ENCODE measurements around the gene ZBTB40. TPM values are rescaled to one million over a fixed set of nuclear protein-coding genes. Genes with fewer than 3 reads are reported as not detected.

Gene ZBTB40
- total RNA-seq, 1 donor from 2014 or later, result 13.0 TPM

GRCh38 chr1:22413799-22414198, 37.9 kb upstream of the ZBTB40 start:
- H3K36me3 ChIP-seq, result no peaks in the 10 kb centered on the region
- H3K27me3 ChIP-seq, result no peaks in the 10 kb centered on the region
- peak in 1 of 2 donors; percentile 35 for DNase-seq (ENCODE audit: low spot score in 2 of 2)
- intact Hi-C loops (cut with DNase I), result no loop called here
- no peaks in the 10 kb centered on the region for H3K9me3 ChIP-seq
- H3K27ac ChIP-seq, result no peak overlapping the region
- H3K4me3 ChIP-seq, result no peak overlapping the region
- no peaks in the 10 kb centered on the region for H3K4me1 ChIP-seq
- TF ChIP-seq CTCF (IDR thresholded peaks at IDR 0.05), result no peak

DNA sequence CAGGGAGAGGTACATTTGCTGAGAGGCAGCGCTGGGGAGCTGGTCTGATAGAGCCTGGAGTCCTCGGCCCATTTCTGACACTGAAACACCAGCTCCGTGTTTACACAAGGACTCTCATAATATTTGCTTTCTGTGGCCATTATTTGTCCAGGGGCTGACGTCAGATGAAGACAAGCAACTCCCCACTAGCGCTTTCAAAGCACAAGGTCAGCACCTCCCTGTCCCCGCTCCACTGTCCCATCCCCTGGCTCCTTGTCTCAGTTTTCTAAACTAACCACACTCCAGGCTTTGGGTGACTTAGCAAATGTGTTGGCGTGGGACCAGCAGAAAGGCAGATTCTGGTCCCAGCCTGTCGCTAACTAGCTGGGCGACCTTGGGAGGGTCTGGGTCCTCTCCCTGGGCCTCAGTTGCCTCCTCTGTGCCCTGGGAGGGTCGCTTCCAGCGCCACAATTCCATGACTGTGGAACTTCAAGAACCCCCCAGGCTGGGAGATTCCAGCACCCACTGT, 37.4 kb upstream of the ZBTB40 start:
- Histone ChIP-seq H3K9me3 (no peaks in the 10 kb centered on the region), H3K4me3 (no peak overlapping the region), H3K27me3 (no peaks in the 10 kb centered on the region), H3K36me3 (no peaks in the 10 kb centered on the region), H3K4me1 (no peaks in the 10 kb centered on the region), H3K27ac (no peak overlapping the region)
- intact Hi-C loops (cut with DNase I), result no loop called here
- no peak for TF ChIP-seq CTCF (IDR thresholded peaks at IDR 0.05)
- DNase-seq (ENCODE audit: low spot score in 2 of 2), result peak in 1 of 2 donors; percentile 30

GRCh38 chr1:22415489-22415888, 36.2 kb upstream of the ZBTB40 start:
- intact Hi-C loops (cut with DNase I), result no loop called here
- Histone ChIP-seq H3K27me3 (no peaks in the 10 kb centered on the region), H3K4me1 (no peaks in the 10 kb centered on the region), H3K27ac (no peak overlapping the region), H3K36me3 (no peaks in the 10 kb centered on the region), H3K4me3 (no peak overlapping the region), H3K9me3 (no peaks in the 10 kb centered on the region)
- no peak for TF ChIP-seq CTCF (IDR thresholded peaks at IDR 0.05)
- DNase-seq (ENCODE audit: low spot score in 2 of 2), result peak in 1 of 2 donors; percentile 46

DNA sequence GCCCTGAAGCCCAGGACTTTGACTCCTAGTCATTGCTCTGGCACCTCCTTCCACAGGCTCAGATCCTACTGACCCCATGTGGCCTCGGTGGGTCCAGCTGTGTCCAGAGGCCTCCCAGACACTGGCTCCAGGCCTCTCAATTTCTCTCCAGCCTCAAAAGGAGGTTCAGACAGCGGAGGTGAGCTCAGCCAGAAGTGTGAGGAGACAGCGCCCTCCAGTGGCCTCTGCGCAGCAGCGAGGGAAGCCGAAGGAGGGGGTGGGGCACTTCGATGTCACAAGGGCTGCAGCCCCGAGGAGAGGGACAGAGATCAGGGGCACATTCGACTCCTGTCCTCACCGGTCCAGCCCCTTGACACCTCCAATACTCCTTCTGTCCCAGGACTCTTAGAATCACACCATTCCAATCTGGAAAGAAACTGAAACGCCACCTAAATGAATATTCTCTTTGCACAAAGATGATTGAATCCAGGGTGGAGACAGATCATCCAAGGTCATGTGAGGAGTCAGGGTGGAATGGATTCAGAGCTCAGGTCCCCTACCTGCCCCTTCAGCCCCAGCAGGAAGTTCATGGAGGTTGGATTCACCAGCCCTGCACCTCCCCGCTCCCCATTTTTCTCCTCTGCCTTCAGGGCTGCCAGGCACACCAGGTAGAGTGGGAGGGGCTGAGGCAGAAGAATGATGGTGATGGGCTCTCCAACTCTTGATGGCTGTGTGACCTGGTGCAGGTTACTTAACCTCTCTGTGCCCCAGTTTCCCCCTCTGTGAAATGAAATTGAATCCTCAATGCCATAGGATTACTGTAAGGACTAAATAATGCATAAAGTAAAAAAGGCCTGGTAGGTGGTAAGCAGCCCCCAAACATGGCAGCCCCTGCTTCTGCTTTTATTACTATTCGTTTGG, 34.8 kb upstream of the ZBTB40 start:
- intact Hi-C loops (cut with DNase I), result no loop called here
- H3K9me3 ChIP-seq, result no peaks in the 10 kb centered on the region
- peak in 1 of 2 donors; percentile 63 for DNase-seq (ENCODE audit: low spot score in 2 of 2)
- H3K27me3 ChIP-seq, result no peaks in the 10 kb centered on the region
- no peaks in the 10 kb centered on the region for H3K36me3 ChIP-seq
- H3K27ac ChIP-seq, result no peak overlapping the region
- no peaks in the 10 kb centered on the region for H3K4me1 ChIP-seq
- TF ChIP-seq CTCF (IDR thresholded peaks at IDR 0.05), result peak; percentile 50 to 67 (median 63)
- H3K4me3 ChIP-seq, result no peak overlapping the region

DNA sequence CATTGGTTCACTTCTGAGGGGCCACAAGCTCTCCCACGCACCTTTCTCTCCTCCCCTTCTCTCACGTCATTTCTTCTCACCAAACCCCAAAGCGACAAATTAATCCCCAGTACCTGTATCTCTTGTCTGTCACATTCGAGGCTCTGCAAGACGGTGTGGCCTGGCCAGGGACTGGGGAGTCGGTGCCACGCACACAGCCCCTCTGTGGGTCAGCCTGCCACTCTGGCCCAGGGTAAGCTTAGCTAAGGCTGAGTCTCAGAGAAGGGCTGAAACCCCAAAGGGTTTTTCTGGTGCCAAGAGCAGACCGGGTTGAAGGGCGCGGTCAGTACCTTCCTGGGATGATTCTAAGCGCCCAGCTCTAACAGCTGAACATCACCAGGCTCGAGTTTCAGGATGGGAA, 34.2 kb upstream of the ZBTB40 start:
- intact Hi-C loops (cut with DNase I), result no loop called here
- TF ChIP-seq CTCF (IDR thresholded peaks at IDR 0.05), result no peak
- Histone ChIP-seq H3K4me3 (no peak overlapping the region), H3K36me3 (no peaks in the 10 kb centered on the region), H3K4me1 (no peaks in the 10 kb centered on the region), H3K27ac (no peak overlapping the region), H3K27me3 (no peaks in the 10 kb centered on the region), H3K9me3 (no peaks in the 10 kb centered on the region)
- DNase-seq (ENCODE audit: low spot score in 2 of 2), result no peak
